ENCODE results near the gene FADS1. TPM values are rescaled to one million over a fixed set of nuclear protein-coding genes. Genes with fewer than 3 reads are reported as not detected.

The FADS1 gene
- total and polyA plus RNA-seq, 4 experiments from 2014 or later = 0.70 to 2.2 (median 1.2) TPM

- H3K27me3 Mint-ChIP-seq = no peaks in the 10 kb centered on the region
- CTCF ChIA-PET (ENCODE audit: partially characterized antibody) = no interaction called here
- POLR2A ChIA-PET (ENCODE audit: partially characterized antibody) = no interaction called here
- H3K9me3 Mint-ChIP-seq = no peaks in the 10 kb centered on the region
- no peaks in the 10 kb centered on the region for H3K9me3 ChIP-seq (ENCODE audit: control insufficient read depth in 1 of 2, low read length in 2 of 2)
- H3K4me1 ChIP-seq (ENCODE audit: insufficient read depth, low read length) = no peaks in the 10 kb centered on the region
- intact Hi-C loops (cut with micrococcal nuclease) = no loop called here
- H3K4me3 Mint-ChIP-seq = no peak overlapping the region
- no peak overlapping the region for H3K27ac ChIP-seq (ENCODE audit: low read depth, low read length)
- no peaks in the 10 kb centered on the region for H3K36me3 ChIP-seq (ENCODE audit: insufficient read depth, low read length)
- H3K27ac Mint-ChIP-seq = no peak overlapping the region
- DNase-seq = no peak
- no peak overlapping the region for H3K4me3 ChIP-seq (ENCODE audit: low read length in 2 of 2)
- no peaks in the 10 kb centered on the region for H3K4me1 Mint-ChIP-seq
- H3K36me3 Mint-ChIP-seq = no peaks in the 10 kb centered on the region
- no peaks in the 10 kb centered on the region for H3K27me3 ChIP-seq (ENCODE audit: insufficient read depth, low read length)
These were observed 43.5 kb upstream of the FADS1 start for GRCh38 chr11:61860054-61860903.

GRCh38 chr11:61855939-61856680 is 39.3 kb upstream of the FADS1 start:
- no peaks in the 10 kb centered on the region for H3K27me3 Mint-ChIP-seq
- H3K9me3 ChIP-seq (ENCODE audit: control insufficient read depth in 1 of 2, low read length in 2 of 2) = no peaks in the 10 kb centered on the region
- no peaks in the 10 kb centered on the region for H3K36me3 ChIP-seq (ENCODE audit: insufficient read depth, low read length)
- CTCF ChIA-PET (ENCODE audit: partially characterized antibody) = no interaction called here
- H3K27ac Mint-ChIP-seq = no peak overlapping the region
- H3K4me1 ChIP-seq (ENCODE audit: insufficient read depth, low read length) = no peaks in the 10 kb centered on the region
- H3K27ac ChIP-seq (ENCODE audit: low read depth, low read length) = no peak overlapping the region
- no peaks in the 10 kb centered on the region for H3K36me3 Mint-ChIP-seq
- H3K27me3 ChIP-seq (ENCODE audit: insufficient read depth, low read length) = no peaks in the 10 kb centered on the region
- DNase-seq = no peak
- H3K4me3 Mint-ChIP-seq = no peak overlapping the region
- no peak overlapping the region for H3K4me3 ChIP-seq (ENCODE audit: low read length in 2 of 2)
- POLR2A ChIA-PET (ENCODE audit: partially characterized antibody) = no interaction called here
- intact Hi-C loops (cut with micrococcal nuclease) = no loop called here
- no peaks in the 10 kb centered on the region for H3K9me3 Mint-ChIP-seq
- no peaks in the 10 kb centered on the region for H3K4me1 Mint-ChIP-seq

- CTCF ChIA-PET (ENCODE audit: partially characterized antibody) = no interaction called here
- Histone ChIP-seq H3K9me3 (ENCODE audit: control insufficient read depth in 1 of 2, low read length in 2 of 2) (no peaks in the 10 kb centered on the region), H3K27me3 (ENCODE audit: insufficient read depth, low read length) (no peaks in the 10 kb centered on the region), H3K4me1 (ENCODE audit: insufficient read depth, low read length) (no peaks in the 10 kb centered on the region), H3K4me3 (ENCODE audit: low read length in 2 of 2) (no peak overlapping the region), H3K27ac (ENCODE audit: low read depth, low read length) (no peak overlapping the region), H3K36me3 (ENCODE audit: insufficient read depth, low read length) (no peaks in the 10 kb centered on the region)
- DNase-seq = no peak
- H3K4me3 Mint-ChIP-seq = no peak overlapping the region
- H3K27me3 Mint-ChIP-seq = no peaks in the 10 kb centered on the region
- no peaks in the 10 kb centered on the region for H3K4me1 Mint-ChIP-seq
- no peaks in the 10 kb centered on the region for H3K36me3 Mint-ChIP-seq
- POLR2A ChIA-PET (ENCODE audit: partially characterized antibody) = no interaction called here
- H3K9me3 Mint-ChIP-seq = no peaks in the 10 kb centered on the region
- intact Hi-C loops (cut with micrococcal nuclease) = no loop called here
- no peak overlapping the region for H3K27ac Mint-ChIP-seq
These were observed 38.3 kb upstream of the FADS1 start for GRCh38 chr11:61854966-61855714.

GRCh38 chr11:61854206-61854895 is 37.5 kb upstream of the FADS1 start:
- Mint-ChIP-seq H3K36me3 (no peaks in the 10 kb centered on the region), H3K4me1 (no peaks in the 10 kb centered on the region), H3K4me3 (no peak overlapping the region), H3K27ac (no peak overlapping the region), H3K27me3 (no peaks in the 10 kb centered on the region), H3K9me3 (no peaks in the 10 kb centered on the region)
- Histone ChIP-seq H3K9me3 (ENCODE audit: control insufficient read depth in 1 of 2, low read length in 2 of 2) (no peaks in the 10 kb centered on the region), H3K36me3 (ENCODE audit: insufficient read depth, low read length) (no peaks in the 10 kb centered on the region), H3K27ac (ENCODE audit: low read depth, low read length) (no peak overlapping the region), H3K4me3 (ENCODE audit: low read length in 2 of 2) (no peak overlapping the region), H3K4me1 (ENCODE audit: insufficient read depth, low read length) (no peaks in the 10 kb centered on the region), H3K27me3 (ENCODE audit: insufficient read depth, low read length) (no peaks in the 10 kb centered on the region)
- CTCF ChIA-PET (ENCODE audit: partially characterized antibody) = no interaction called here
- DNase-seq = no peak
- intact Hi-C loops (cut with micrococcal nuclease) = no loop called here
- POLR2A ChIA-PET (ENCODE audit: partially characterized antibody) = no interaction called here

- no peak overlapping the region for H3K4me3 Mint-ChIP-seq
- no peaks in the 10 kb centered on the region for H3K4me1 ChIP-seq (ENCODE audit: insufficient read depth, low read length)
- H3K4me3 ChIP-seq (ENCODE audit: low read length in 2 of 2) = no peak overlapping the region
- no peaks in the 10 kb centered on the region for H3K36me3 ChIP-seq (ENCODE audit: insufficient read depth, low read length)
- no peak overlapping the region for H3K27ac ChIP-seq (ENCODE audit: low read depth, low read length)
- DNase-seq = no peak
- H3K27ac Mint-ChIP-seq = no peak overlapping the region
- ChIA-PET CTCF (ENCODE audit: partially characterized antibody) (no interaction called here), POLR2A (ENCODE audit: partially characterized antibody) (no interaction called here)
- no peaks in the 10 kb centered on the region for H3K27me3 Mint-ChIP-seq
- no peaks in the 10 kb centered on the region for H3K36me3 Mint-ChIP-seq
- no peaks in the 10 kb centered on the region for H3K9me3 Mint-ChIP-seq
- H3K27me3 ChIP-seq (ENCODE audit: insufficient read depth, low read length) = no peaks in the 10 kb centered on the region
- H3K4me1 Mint-ChIP-seq = no peaks in the 10 kb centered on the region
- no peaks in the 10 kb centered on the region for H3K9me3 ChIP-seq (ENCODE audit: control insufficient read depth in 1 of 2, low read length in 2 of 2)
- intact Hi-C loops (cut with micrococcal nuclease) = no loop called here
These were observed 36.9 kb upstream of the FADS1 start for GRCh38 chr11:61853698-61854169.

GRCh38 chr11:61851900-61852295 is 35.1 kb upstream of the FADS1 start:
- no peaks in the 10 kb centered on the region for H3K4me1 ChIP-seq (ENCODE audit: insufficient read depth, low read length)
- intact Hi-C loops (cut with micrococcal nuclease) = no loop called here
- no peak overlapping the region for H3K27ac ChIP-seq (ENCODE audit: low read depth, low read length)
- H3K27me3 ChIP-seq (ENCODE audit: insufficient read depth, low read length) = no peaks in the 10 kb centered on the region
- no peaks in the 10 kb centered on the region for H3K27me3 Mint-ChIP-seq
- H3K4me3 Mint-ChIP-seq = no peak overlapping the region
- no peak for DNase-seq
- no peak overlapping the region for H3K27ac Mint-ChIP-seq
- no peaks in the 10 kb centered on the region for H3K4me1 Mint-ChIP-seq
- POLR2A ChIA-PET (ENCODE audit: partially characterized antibody) = no interaction called here
- no peaks in the 10 kb centered on the region for H3K9me3 Mint-ChIP-seq
- no peaks in the 10 kb centered on the region for H3K36me3 ChIP-seq (ENCODE audit: insufficient read depth, low read length)
- CTCF ChIA-PET (ENCODE audit: partially characterized antibody) = no interaction called here
- H3K9me3 ChIP-seq (ENCODE audit: control insufficient read depth in 1 of 2, low read length in 2 of 2) = no peaks in the 10 kb centered on the region
- no peaks in the 10 kb centered on the region for H3K36me3 Mint-ChIP-seq
- no peak overlapping the region for H3K4me3 ChIP-seq (ENCODE audit: low read length in 2 of 2)

Measured in CD4-positive, alpha-beta memory T cell (primary cell).